Measurements from ENCODE around the gene NDUFB10. TPM values are rescaled to one million over a fixed set of nuclear protein-coding genes. Genes with fewer than 3 reads are reported as not detected.

The NDUFB10 gene
- total RNA-seq, 1 donor from 2014 or later, result 126 TPM

DNA sequence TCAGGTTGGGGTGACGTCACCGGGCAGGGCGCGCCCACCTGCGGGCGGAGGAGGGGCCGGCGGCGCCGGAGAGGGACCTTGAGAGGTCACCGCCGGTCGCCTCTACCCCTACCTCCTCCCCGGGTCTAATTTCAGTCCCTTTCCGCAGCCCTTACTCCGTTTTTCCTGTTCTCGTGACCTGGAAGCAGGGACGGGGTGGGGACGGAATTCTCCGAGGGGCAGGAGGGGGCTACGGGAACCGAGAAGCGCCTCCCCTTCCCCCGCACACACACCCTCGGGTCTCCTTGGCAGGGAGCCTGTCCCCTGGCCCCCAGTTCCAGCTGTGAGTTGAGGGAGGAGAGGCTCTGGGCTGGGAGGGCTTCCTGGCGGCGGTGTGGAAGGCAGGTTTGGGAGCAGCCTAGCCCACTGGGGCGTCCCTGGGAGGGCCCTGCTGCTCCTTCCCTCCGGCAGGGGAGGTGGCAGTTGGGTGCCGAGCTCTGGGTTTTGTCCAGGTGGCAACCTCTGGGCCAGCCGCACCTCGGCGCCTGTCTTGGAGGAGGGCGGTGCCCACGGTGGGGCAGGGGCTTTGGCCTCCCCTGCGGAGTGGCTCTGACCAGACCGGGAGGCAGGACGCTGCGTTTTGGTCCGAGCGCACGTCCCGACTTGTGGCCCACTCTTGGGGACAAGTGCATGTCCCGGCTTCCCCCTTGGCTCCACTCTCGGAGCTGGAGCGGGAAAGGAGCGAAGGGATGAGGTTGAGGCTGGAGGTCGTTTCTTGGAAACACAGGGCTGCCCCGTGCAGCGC lies 31.2 kb downstream of the NDUFB10 start:
- H3K27ac Mint-ChIP-seq (ENCODE audit: unreplicated experiment), result no peak overlapping the region
- no peak for DNase-seq (ENCODE audit: extremely low spot score, unreplicated experiment)
- peaks cover 10% of the 10 kb centered on the region for H3K27me3 Mint-ChIP-seq (ENCODE audit: unreplicated experiment)
- H3K4me3 Mint-ChIP-seq (ENCODE audit: unreplicated experiment), result peak overlapping the region; percentile 14
- no peaks in the 10 kb centered on the region for H3K9me3 Mint-ChIP-seq (ENCODE audit: unreplicated experiment)
- no peak for TF ChIP-seq CTCF (IDR thresholded peaks at IDR 0.05)
- peaks cover 12% of the 10 kb centered on the region for H3K36me3 Mint-ChIP-seq (ENCODE audit: unreplicated experiment)
- peaks cover 6% of the 10 kb centered on the region for H3K4me1 Mint-ChIP-seq (ENCODE audit: unreplicated experiment)

DNA sequence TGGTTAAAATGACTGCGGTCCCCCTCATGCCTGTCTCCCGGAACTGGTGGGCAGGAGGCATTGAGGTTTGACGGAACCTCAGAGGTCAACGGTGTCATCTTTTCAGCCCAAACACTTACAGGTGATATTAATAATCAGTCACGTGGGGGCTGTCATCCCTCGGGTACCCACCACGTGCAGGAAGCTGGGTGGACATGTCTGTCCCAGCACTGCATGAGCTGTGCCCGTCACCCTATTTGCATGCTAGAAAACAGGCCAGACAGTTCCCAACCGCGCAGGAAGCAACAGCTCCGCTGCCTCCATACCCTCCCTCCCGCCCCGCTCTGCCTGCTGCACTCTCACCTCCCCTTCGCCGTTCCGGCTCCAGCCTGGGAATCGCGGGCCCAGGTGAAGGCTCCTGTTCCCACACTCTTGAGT lies 31.8 kb downstream of the NDUFB10 start:
- H3K4me1 Mint-ChIP-seq (ENCODE audit: unreplicated experiment), result peaks cover 6% of the 10 kb centered on the region

GRCh38 chr16:1991588-1991947 lies 32.2 kb downstream of the NDUFB10 start:
- peaks cover 8% of the 10 kb centered on the region for H3K36me3 Mint-ChIP-seq (ENCODE audit: unreplicated experiment)
- H3K4me1 Mint-ChIP-seq (ENCODE audit: unreplicated experiment), result peaks cover 6% of the 10 kb centered on the region
- H3K4me3 Mint-ChIP-seq (ENCODE audit: unreplicated experiment), result peak overlapping the region; percentile 26
- H3K27me3 Mint-ChIP-seq (ENCODE audit: unreplicated experiment), result peaks cover 10% of the 10 kb centered on the region
- TF ChIP-seq CTCF (IDR thresholded peaks at IDR 0.05), result no peak
- DNase-seq (ENCODE audit: extremely low spot score, unreplicated experiment), result no peak
- no peak overlapping the region for H3K27ac Mint-ChIP-seq (ENCODE audit: unreplicated experiment)
- no peaks in the 10 kb centered on the region for H3K9me3 Mint-ChIP-seq (ENCODE audit: unreplicated experiment)

More for the DNA sequence above, 31.8 kb downstream of the NDUFB10 start:
- Mint-ChIP-seq H3K9me3 (ENCODE audit: unreplicated experiment) (no peaks in the 10 kb centered on the region), H3K27ac (ENCODE audit: unreplicated experiment) (no peak overlapping the region), H3K4me3 (ENCODE audit: unreplicated experiment) (no peak overlapping the region), H3K27me3 (ENCODE audit: unreplicated experiment) (peaks cover 10% of the 10 kb centered on the region), H3K36me3 (ENCODE audit: unreplicated experiment) (peaks cover 12% of the 10 kb centered on the region)
- no peak for DNase-seq (ENCODE audit: extremely low spot score, unreplicated experiment)
- no peak for TF ChIP-seq CTCF (IDR thresholded peaks at IDR 0.05)

DNA sequence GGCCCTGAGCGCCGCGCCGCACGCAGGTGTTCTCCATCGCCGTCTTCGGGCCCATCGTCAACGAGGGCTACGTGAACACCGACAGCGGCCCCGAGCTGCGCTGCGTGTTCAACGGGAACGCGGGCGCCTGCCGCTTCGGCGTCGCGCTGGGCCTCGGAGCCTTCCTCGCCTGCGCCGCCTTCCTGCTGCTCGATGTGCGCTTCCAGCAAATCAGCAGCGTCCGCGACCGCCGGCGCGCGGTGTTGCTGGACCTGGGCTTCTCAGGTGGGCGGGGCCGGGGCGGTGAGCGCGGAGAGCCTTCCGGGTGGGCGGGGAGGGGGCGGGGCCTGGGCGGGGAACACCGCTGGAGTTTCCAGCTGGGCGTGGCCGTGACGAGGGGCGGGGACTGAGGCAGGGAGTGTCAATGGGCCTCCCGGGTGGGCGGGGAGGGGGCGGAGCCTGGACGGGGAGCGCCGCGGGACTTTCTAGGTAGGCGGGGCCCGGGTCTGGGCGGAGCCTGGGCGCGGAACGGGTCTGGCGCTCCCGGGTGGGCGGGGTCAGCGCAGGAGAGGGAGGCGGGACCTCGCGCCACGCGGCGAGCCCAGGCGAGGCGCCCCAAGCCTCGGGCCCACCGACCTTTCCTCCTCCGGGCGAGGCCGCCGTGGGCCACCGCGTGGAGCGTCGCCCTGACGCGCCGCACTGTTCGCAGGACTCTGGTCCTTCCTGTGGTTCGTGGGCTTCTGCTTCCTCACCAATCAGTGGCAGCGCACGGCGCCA lies 32.8 kb downstream of the NDUFB10 start:
- peak; percentile 95 for DNase-seq (ENCODE audit: extremely low spot score, unreplicated experiment)
- Mint-ChIP-seq H3K4me1 (ENCODE audit: unreplicated experiment) (peaks cover 6% of the 10 kb centered on the region), H3K27me3 (ENCODE audit: unreplicated experiment) (peaks cover 10% of the 10 kb centered on the region), H3K36me3 (ENCODE audit: unreplicated experiment) (peaks cover 3% of the 10 kb centered on the region), H3K9me3 (ENCODE audit: unreplicated experiment) (no peaks in the 10 kb centered on the region), H3K27ac (ENCODE audit: unreplicated experiment) (no peak overlapping the region), H3K4me3 (ENCODE audit: unreplicated experiment) (peak overlapping the region; percentile 50)
- no peak for TF ChIP-seq CTCF (IDR thresholded peaks at IDR 0.05)

- Mint-ChIP-seq H3K4me3 (ENCODE audit: unreplicated experiment) (no peak overlapping the region), H3K27ac (ENCODE audit: unreplicated experiment) (no peak overlapping the region), H3K4me1 (ENCODE audit: unreplicated experiment) (peaks cover 6% of the 10 kb centered on the region), H3K9me3 (ENCODE audit: unreplicated experiment) (no peaks in the 10 kb centered on the region), H3K36me3 (ENCODE audit: unreplicated experiment) (peaks cover 6% of the 10 kb centered on the region), H3K27me3 (ENCODE audit: unreplicated experiment) (peaks cover 10% of the 10 kb centered on the region)
- DNase-seq (ENCODE audit: extremely low spot score, unreplicated experiment), result no peak
- TF ChIP-seq CTCF (IDR thresholded peaks at IDR 0.05), result no peak
These were observed 33.5 kb downstream of the NDUFB10 start for GRCh38 chr16:1992704-1993317.
